Keratinocyte (primary cell): ENCODE measurements around the gene CASP8. TPM values are rescaled to one million over a fixed set of nuclear protein-coding genes. Genes with fewer than 3 reads are reported as not detected.

Experiments
- DNase-seq: peaks from one replicate; pipeline ENCODE4 v3.0.0-alpha.2; 2011; ENCODE audit warnings: low read depth, missing footprints, low spot score
- FAIRE-seq: peaks from 2 replicates; lab custom pipeline; 2011; peaks lifted over from hg19 to GRCh38; lab: Jason Lieb, UNC
- H2AFZ ChIP-seq: 2 replicates; pipeline ENCODE4 v1.6.0; 2012; ENCODE audit warnings: low read length, control low read depth, inconsistent platforms; ENCODE audit not compliant: control insufficient read depth
- H3K27ac ChIP-seq: 2 replicates; pipeline ENCODE4 v1.5.1; 2011; ENCODE audit warnings: low read length; ENCODE audit not compliant: control insufficient read depth, insufficient read depth
- H3K27me3 ChIP-seq: 3 replicates; pipeline ENCODE4 v1.6.0; 2011; ENCODE audit warnings: low read length; ENCODE audit not compliant: control insufficient read depth, insufficient read depth; ENCODE audit errors: extremely low read depth
- H3K36me3 ChIP-seq, 2 experiments: 2 replicates in 1 of 2; 3 replicates in 1 of 2; pipeline ENCODE4 v1.5.1; 2011; ENCODE audit warnings: low read length in 2 of 2, mild to moderate bottlenecking in 1 of 2; ENCODE audit not compliant: control insufficient read depth in 2 of 2, insufficient read depth in 2 of 2; ENCODE audit errors: extremely low read depth in 1 of 2
- H3K4me1 ChIP-seq: 3 replicates; pipeline ENCODE4 v1.5.1; 2011; ENCODE audit warnings: low read length; ENCODE audit not compliant: control insufficient read depth, insufficient read depth; ENCODE audit errors: extremely low read depth
- H3K4me2 ChIP-seq: 3 replicates; pipeline ENCODE4 v1.6.0; 2011; ENCODE audit warnings: low read depth, low read length; ENCODE audit not compliant: control insufficient read depth, insufficient read depth; ENCODE audit errors: extremely low read depth
- H3K4me3 ChIP-seq, 3 experiments: fragments of 200-600 bp in 1 of 3; sonication (generic) in 1 of 3; 2 replicates in 2 of 3; 3 replicates in 1 of 3; pipeline ENCODE4 v1.5.1; 2011 to 2016; ENCODE audit warnings: low read length in 3 of 3, mild to moderate bottlenecking in 3 of 3, control low read depth in 2 of 3, inconsistent platforms in 1 of 3, low read depth in 1 of 3, mixed read lengths in 1 of 3, mixed run types in 1 of 3, moderate library complexity in 1 of 3; ENCODE audit not compliant: control insufficient read depth in 2 of 3, insufficient read depth in 2 of 3; ENCODE audit errors: extremely low read depth in 1 of 3
- H3K79me2 ChIP-seq: 2 replicates; pipeline ENCODE4 v1.6.0; 2012; ENCODE audit warnings: low read length; ENCODE audit not compliant: control insufficient read depth, insufficient read depth
- H3K9ac ChIP-seq: 3 replicates; pipeline ENCODE4 v1.6.0; 2011; ENCODE audit warnings: low read length; ENCODE audit not compliant: control insufficient read depth, insufficient read depth; ENCODE audit errors: extremely low read depth
- H3K9me1 ChIP-seq: 3 replicates; pipeline ENCODE4 v1.6.0; 2011; ENCODE audit warnings: low read length; ENCODE audit not compliant: control insufficient read depth, insufficient read depth; ENCODE audit errors: extremely low read depth
- H3K9me3 ChIP-seq: 2 replicates; pipeline ENCODE4 v1.5.1; 2012; ENCODE audit warnings: low read depth, low read length; ENCODE audit not compliant: control insufficient read depth
- H4K20me1 ChIP-seq: 3 replicates; pipeline ENCODE4 v1.6.0; 2011; ENCODE audit warnings: low read length; ENCODE audit not compliant: control insufficient read depth, insufficient read depth; ENCODE audit errors: extremely low read depth
- CTCF ChIP-seq, 3 experiments: IDR thresholded peaks in 1 of 3; conservative IDR thresholded peaks in 1 of 3; optimal IDR thresholded peaks in 1 of 3; 2 replicates in 2 of 3; 3 replicates in 1 of 3; pipeline versions ENCODE3 to v1.5.1; 2011; ENCODE audit warnings: low read length in 3 of 3, mild to moderate bottlenecking in 3 of 3, moderate library complexity in 2 of 3, control low read depth in 1 of 3, inconsistent platforms in 1 of 3; ENCODE audit not compliant: insufficient read depth in 2 of 3; ENCODE audit errors: extremely low read depth in 1 of 3
- EZH2 ChIP-seq: IDR thresholded peaks from one replicate; pipeline ENCODE4 v1.6.1; 2012; ENCODE audit warnings: inconsistent platforms, mild to moderate bottlenecking, low read length, moderate library complexity
- dilution Hi-C: fragments of 300-500 bp; cut with MboI; formaldehyde crosslinking; loops from one replicate; pipeline ENCODE4 v1.7.0; 2020; ENCODE audit warnings: low sequenced_read_pairs; ENCODE audit not compliant: extremely low pct_ligation_motif_present
- polyA plus RNA-seq, 5 experiments: library from polyadenylated mRNA; depleted of rRNA in 3 of 5; stranded (reverse) in 3 of 5; stranded (forward) in 1 of 5; unstranded in 1 of 5; fragments of >200 nt; gene quantifications; 1 replicate in 1 of 5; 2 replicates in 3 of 5; 3 replicates in 1 of 5; pipeline versions ENCODE4 v1.2.1 to v1.2.3, GENCODE V29; 2011 to 2012; ENCODE audit warnings: missing spikeins in 2 of 5, low read depth in 1 of 5, low replicate concordance in 1 of 5

CASP8 gene
- polyA plus RNA-seq, 1 donor (not counting 4 experiments of a cell fraction or from before 2014, with no cell fraction given) = 27.0 TPM

- dilution Hi-C loops = no loop called here
- Histone ChIP-seq H3K9me3 (no peaks in the 10 kb centered on the region), H2AFZ (no peak overlapping the region), H3K27me3 (no peaks in the 10 kb centered on the region), H3K4me1 (no peaks in the 10 kb centered on the region), H3K27ac (no peak overlapping the region), H4K20me1 (no peaks in the 10 kb centered on the region), H3K9ac (no peak overlapping the region), H3K36me3 (peaks cover 14 to 17% of the 10 kb centered on the region in 2 experiments), H3K4me2 (no peak overlapping the region), H3K9me1 (no peaks in the 10 kb centered on the region), H3K4me3 (no peak overlapping the region), H3K79me2 (no peaks in the 10 kb centered on the region)
- no peak for TF ChIP-seq CTCF (optimal IDR thresholded peaks at IDR 0.05 in 1 of 3, IDR thresholded peaks at IDR 0.05 in 1 of 3, conservative IDR thresholded peaks at IDR 0.05 in 1 of 3; ENCODE audit: extremely low read depth in 1 of 3, insufficient read depth in 2 of 3, low read length in 3 of 3)
- TF ChIP-seq EZH2 = no peak
- DNase-seq (no peak), FAIRE-seq (no peak)
These were observed 13.1 kb downstream of the CASP8 start for GRCh38 chr2:201273330-201273983.

GRCh38 chr2:201275069-201275468 lies 14.7 kb downstream of the CASP8 start:
- H3K27ac ChIP-seq = no peak overlapping the region
- FAIRE-seq (no peak), DNase-seq (no peak)
- no peaks in the 10 kb centered on the region for H3K27me3 ChIP-seq
- H3K79me2 ChIP-seq = no peaks in the 10 kb centered on the region
- H2AFZ ChIP-seq = no peak overlapping the region
- no peak overlapping the region for H3K4me2 ChIP-seq
- no peaks in the 10 kb centered on the region for H3K4me1 ChIP-seq
- no peaks in the 10 kb centered on the region for H4K20me1 ChIP-seq
- peaks cover 6 to 14% of the 10 kb centered on the region in 2 experiments for H3K36me3 ChIP-seq
- H3K4me3 ChIP-seq = no peak overlapping the region
- no peaks in the 10 kb centered on the region for H3K9me1 ChIP-seq
- no peaks in the 10 kb centered on the region for H3K9me3 ChIP-seq
- no peak overlapping the region for H3K9ac ChIP-seq
- dilution Hi-C loops = no loop called here
- no peak for TF ChIP-seq EZH2
- no peak for TF ChIP-seq CTCF (optimal IDR thresholded peaks at IDR 0.05 in 1 of 3, IDR thresholded peaks at IDR 0.05 in 1 of 3, conservative IDR thresholded peaks at IDR 0.05 in 1 of 3; ENCODE audit: extremely low read depth in 1 of 3, insufficient read depth in 2 of 3, low read length in 3 of 3)
